Measurements from ENCODE around the gene UVRAG. TPM values are rescaled to one million over a fixed set of nuclear protein-coding genes. Genes with fewer than 3 reads are reported as not detected.

Gene UVRAG
- total RNA-seq, 1 donor from 2014 or later = 27.6 TPM

- no peaks in the 10 kb centered on the region for H3K9me3 Mint-ChIP-seq
- peak overlapping the region; percentile 67 for H3K27ac Mint-ChIP-seq
- no peak for DNase-seq (ENCODE audit: low spot score in 2 of 2, unreplicated experiment in 2 of 2)
- H3K27me3 Mint-ChIP-seq (ENCODE audit: low read depth) = no peaks in the 10 kb centered on the region
- H3K36me3 Mint-ChIP-seq = no peaks in the 10 kb centered on the region
- H3K4me1 Mint-ChIP-seq = peaks cover 33% of the 10 kb centered on the region
- no peak overlapping the region for H3K4me3 Mint-ChIP-seq
- TF ChIP-seq CTCF (IDR thresholded peaks at IDR 0.05; ENCODE audit: unreplicated experiment) = no peak
These were observed 369.6 kb downstream of the UVRAG start for GRCh38 chr11:76184551-76184993.

- Mint-ChIP-seq H3K27me3 (ENCODE audit: low read depth) (no peaks in the 10 kb centered on the region), H3K9me3 (no peaks in the 10 kb centered on the region), H3K4me1 (peaks cover 39% of the 10 kb centered on the region), H3K27ac (peak overlapping the region; percentile 43), H3K36me3 (no peaks in the 10 kb centered on the region), H3K4me3 (no peak overlapping the region)
- DNase-seq (ENCODE audit: low spot score in 2 of 2, unreplicated experiment in 2 of 2) = no peak
- no peak for TF ChIP-seq CTCF (IDR thresholded peaks at IDR 0.05; ENCODE audit: unreplicated experiment)
These were observed 370.5 kb downstream of the UVRAG start for GRCh38 chr11:76185511-76185910.

- no peaks in the 10 kb centered on the region for H3K9me3 Mint-ChIP-seq
- TF ChIP-seq CTCF (IDR thresholded peaks at IDR 0.05; ENCODE audit: unreplicated experiment) = no peak
- H3K4me1 Mint-ChIP-seq = peaks cover 43% of the 10 kb centered on the region
- H3K27ac Mint-ChIP-seq = peak overlapping the region; percentile 43
- H3K4me3 Mint-ChIP-seq = no peak overlapping the region
- no peaks in the 10 kb centered on the region for H3K36me3 Mint-ChIP-seq
- DNase-seq (ENCODE audit: low spot score in 2 of 2, unreplicated experiment in 2 of 2) = no peak
- no peaks in the 10 kb centered on the region for H3K27me3 Mint-ChIP-seq (ENCODE audit: low read depth)
These were observed 371.0 kb downstream of the UVRAG start for GRCh38 chr11:76185931-76186401.

GRCh38 chr11:76186776-76187279 is 371.8 kb downstream of the UVRAG start:
- Mint-ChIP-seq H3K4me1 (peaks cover 50% of the 10 kb centered on the region), H3K27ac (no peak overlapping the region), H3K27me3 (ENCODE audit: low read depth) (no peaks in the 10 kb centered on the region), H3K4me3 (no peak overlapping the region), H3K36me3 (no peaks in the 10 kb centered on the region), H3K9me3 (no peaks in the 10 kb centered on the region)
- no peak for DNase-seq (ENCODE audit: low spot score in 2 of 2, unreplicated experiment in 2 of 2)
- TF ChIP-seq CTCF (IDR thresholded peaks at IDR 0.05; ENCODE audit: unreplicated experiment) = no peak

GRCh38 chr11:76188873-76189272 is 373.9 kb downstream of the UVRAG start:
- Mint-ChIP-seq H3K27me3 (ENCODE audit: low read depth) (no peaks in the 10 kb centered on the region), H3K9me3 (no peaks in the 10 kb centered on the region), H3K36me3 (no peaks in the 10 kb centered on the region), H3K4me3 (no peak overlapping the region), H3K4me1 (peaks cover 45% of the 10 kb centered on the region), H3K27ac (peak overlapping the region; percentile 36)
- DNase-seq (ENCODE audit: low spot score in 2 of 2, unreplicated experiment in 2 of 2) = no peak
- no peak for TF ChIP-seq CTCF (IDR thresholded peaks at IDR 0.05; ENCODE audit: unreplicated experiment)

GRCh38 chr11:76189682-76190081 is 374.7 kb downstream of the UVRAG start:
- Mint-ChIP-seq H3K27me3 (ENCODE audit: low read depth) (no peaks in the 10 kb centered on the region), H3K9me3 (no peaks in the 10 kb centered on the region)
- no peak for DNase-seq (ENCODE audit: low spot score in 2 of 2, unreplicated experiment in 2 of 2)

More at GRCh38 chr11:76189682-76190081, 374.7 kb downstream of the UVRAG start:
- no peak overlapping the region for H3K27ac Mint-ChIP-seq
- H3K36me3 Mint-ChIP-seq = no peaks in the 10 kb centered on the region
- H3K4me3 Mint-ChIP-seq = no peak overlapping the region
- TF ChIP-seq CTCF (IDR thresholded peaks at IDR 0.05; ENCODE audit: unreplicated experiment) = no peak
- peaks cover 39% of the 10 kb centered on the region for H3K4me1 Mint-ChIP-seq

Measured in mesothelial cell of epicardium (in vitro differentiated cells).